Measurements from ENCODE around the gene ADGRV1.

Gene ADGRV1

DNA sequence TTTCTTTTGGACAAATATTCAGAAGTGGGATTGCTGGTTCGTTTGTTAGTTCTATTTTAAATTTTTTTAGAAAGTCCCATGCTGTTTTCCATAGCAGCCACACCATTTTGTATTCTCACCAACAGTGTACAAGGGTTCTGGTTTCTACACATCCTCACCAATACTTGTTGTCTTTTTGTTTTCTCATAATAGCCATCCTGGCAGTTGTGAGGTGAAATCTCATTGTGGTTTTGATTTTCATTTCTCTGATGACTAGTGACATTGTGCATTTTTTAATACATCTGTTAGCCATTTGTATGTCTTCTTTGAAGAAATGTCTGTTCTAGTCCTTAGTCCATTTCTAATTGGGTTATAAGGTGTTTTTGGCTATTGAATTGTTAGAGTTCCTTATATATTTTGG lies 610.3 kb downstream of the ADGRV1 start:
- no peaks in the 10 kb centered on the region for H3K9me2 ChIP-seq (replicated peaks; ENCODE audit: control insufficient read depth, low read length)
- no peaks in the 10 kb centered on the region for H3K9me3 ChIP-seq (ENCODE audit: control insufficient read depth, insufficient read depth, low read length)
- H3F3A ChIP-seq (ENCODE audit: control insufficient read depth, insufficient read depth): no peaks in the 10 kb centered on the region
- no peak overlapping the region for H3K4me3 ChIP-seq (ENCODE audit: low read length)
- no peaks in the 10 kb centered on the region for H3K27me3 ChIP-seq (ENCODE audit: control insufficient read depth, low read length)
- H3K27ac ChIP-seq (ENCODE audit: low read depth, low read length): no peak overlapping the region
- H4K20me1 ChIP-seq (ENCODE audit: control insufficient read depth, insufficient read depth, low read depth, low read length): no peaks in the 10 kb centered on the region
- H3K4me2 ChIP-seq (ENCODE audit: low read length): no peak overlapping the region
- TF ChIP-seq EZH2phosphoT487 (IDR thresholded peaks at IDR 0.05; ENCODE audit: borderline replicate concordance, low read length): no peak
- TF ChIP-seq, protein P1, sequence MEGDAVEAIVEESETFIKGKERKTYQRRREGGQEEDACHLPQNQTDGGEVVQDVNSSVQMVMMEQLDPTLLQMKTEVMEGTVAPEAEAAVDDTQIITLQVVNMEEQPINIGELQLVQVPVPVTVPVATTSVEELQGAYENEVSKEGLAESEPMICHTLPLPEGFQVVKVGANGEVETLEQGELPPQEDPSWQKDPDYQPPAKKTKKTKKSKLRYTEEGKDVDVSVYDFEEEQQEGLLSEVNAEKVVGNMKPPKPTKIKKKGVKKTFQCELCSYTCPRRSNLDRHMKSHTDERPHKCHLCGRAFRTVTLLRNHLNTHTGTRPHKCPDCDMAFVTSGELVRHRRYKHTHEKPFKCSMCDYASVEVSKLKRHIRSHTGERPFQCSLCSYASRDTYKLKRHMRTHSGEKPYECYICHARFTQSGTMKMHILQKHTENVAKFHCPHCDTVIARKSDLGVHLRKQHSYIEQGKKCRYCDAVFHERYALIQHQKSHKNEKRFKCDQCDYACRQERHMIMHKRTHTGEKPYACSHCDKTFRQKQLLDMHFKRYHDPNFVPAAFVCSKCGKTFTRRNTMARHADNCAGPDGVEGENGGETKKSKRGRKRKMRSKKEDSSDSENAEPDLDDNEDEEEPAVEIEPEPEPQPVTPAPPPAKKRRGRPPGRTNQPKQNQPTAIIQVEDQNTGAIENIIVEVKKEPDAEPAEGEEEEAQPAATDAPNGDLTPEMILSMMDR (IDR thresholded peaks at IDR 0.05; ENCODE audit: low read depth, low read length, poor library complexity, severe bottlenecking): no peak
- no peaks in the 10 kb centered on the region for H3K79me2 ChIP-seq (ENCODE audit: control insufficient read depth, low read length)
- H3K36me3 ChIP-seq (ENCODE audit: control insufficient read depth, low read length): no peaks in the 10 kb centered on the region
- no peaks in the 10 kb centered on the region for H3K4me1 ChIP-seq (ENCODE audit: control insufficient read depth, low read length)

DNA sequence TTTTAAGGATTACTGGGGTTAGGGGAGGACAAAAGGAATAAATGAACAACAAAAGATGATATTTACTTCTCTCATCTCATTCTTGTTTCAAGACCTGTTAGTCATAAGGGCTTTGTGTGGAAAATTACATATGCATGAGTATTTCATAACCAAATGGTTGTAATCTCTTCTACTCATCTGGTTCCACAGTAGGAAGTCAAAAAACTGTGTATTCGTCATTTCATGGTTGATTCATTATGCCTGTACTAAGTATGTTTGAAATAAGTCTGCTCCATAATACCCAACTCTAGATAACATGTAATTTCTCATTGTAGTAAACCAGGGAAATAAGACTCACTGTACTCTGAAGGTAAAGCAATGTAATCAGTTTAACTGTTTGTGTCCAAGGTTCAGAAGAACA lies 611.7 kb downstream of the ADGRV1 start:
- no peaks in the 10 kb centered on the region for H4K20me1 ChIP-seq (ENCODE audit: control insufficient read depth, insufficient read depth, low read depth, low read length)
- H3K36me3 ChIP-seq (ENCODE audit: control insufficient read depth, low read length): no peaks in the 10 kb centered on the region
- no peaks in the 10 kb centered on the region for H3K9me3 ChIP-seq (ENCODE audit: control insufficient read depth, insufficient read depth, low read length)
- H3K27ac ChIP-seq (ENCODE audit: low read depth, low read length): no peak overlapping the region
- H3K4me3 ChIP-seq (ENCODE audit: low read length): no peak overlapping the region
- H3K4me2 ChIP-seq (ENCODE audit: low read length): no peak overlapping the region
- no peaks in the 10 kb centered on the region for H3K79me2 ChIP-seq (ENCODE audit: control insufficient read depth, low read length)
- H3F3A ChIP-seq (ENCODE audit: control insufficient read depth, insufficient read depth): no peaks in the 10 kb centered on the region
- no peaks in the 10 kb centered on the region for H3K9me2 ChIP-seq (replicated peaks; ENCODE audit: control insufficient read depth, low read length)
- no peaks in the 10 kb centered on the region for H3K27me3 ChIP-seq (ENCODE audit: control insufficient read depth, low read length)
- TF ChIP-seq, protein P1 (IDR thresholded peaks at IDR 0.05; ENCODE audit: low read depth, low read length, poor library complexity, severe bottlenecking): no peak
- TF ChIP-seq EZH2phosphoT487 (IDR thresholded peaks at IDR 0.05; ENCODE audit: borderline replicate concordance, low read length): no peak
- H3K4me1 ChIP-seq (ENCODE audit: control insufficient read depth, low read length): no peaks in the 10 kb centered on the region

DNA sequence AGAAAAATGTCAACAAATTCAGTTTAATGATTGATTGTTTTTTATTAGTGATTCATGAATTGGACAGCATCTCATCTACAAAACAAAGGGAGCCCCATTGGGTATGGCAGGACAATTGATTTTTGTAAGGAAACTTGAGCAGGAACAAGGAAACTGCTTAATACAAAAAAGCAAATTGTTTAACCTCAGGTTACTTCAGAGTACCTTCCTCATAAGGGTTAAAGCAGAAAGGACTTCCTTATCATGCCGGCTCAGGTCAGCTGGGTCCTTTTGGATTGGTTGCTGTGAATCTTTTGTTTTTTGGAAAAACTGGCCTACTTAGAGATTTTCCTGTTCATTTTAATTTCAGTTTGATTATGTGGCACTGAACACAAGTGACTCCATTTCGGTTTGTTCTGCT lies 612.7 kb downstream of the ADGRV1 start:
- Histone ChIP-seq H3K79me2 (ENCODE audit: control insufficient read depth, low read length) (no peaks in the 10 kb centered on the region), H3K4me1 (ENCODE audit: control insufficient read depth, low read length) (0 out of 2 replicates have a peak, but pooled peaks cover under 1% of the 10 kb centered on the region), H4K20me1 (ENCODE audit: control insufficient read depth, insufficient read depth, low read depth, low read length) (no peaks in the 10 kb centered on the region), H3K9me3 (ENCODE audit: control insufficient read depth, insufficient read depth, low read length) (no peaks in the 10 kb centered on the region), H3F3A (ENCODE audit: control insufficient read depth, insufficient read depth) (no peaks in the 10 kb centered on the region), H3K27ac (ENCODE audit: low read depth, low read length) (no peak overlapping the region), H3K9me2 (replicated peaks; ENCODE audit: control insufficient read depth, low read length) (no peaks in the 10 kb centered on the region), H3K36me3 (ENCODE audit: control insufficient read depth, low read length) (no peaks in the 10 kb centered on the region), H3K27me3 (ENCODE audit: control insufficient read depth, low read length) (peaks cover 5% of the 10 kb centered on the region; the same call in 1 of the 2 replicates), H3K4me2 (ENCODE audit: low read length) (no peak overlapping the region), H3K4me3 (ENCODE audit: low read length) (no peak overlapping the region)
- TF ChIP-seq, protein P1 (IDR thresholded peaks at IDR 0.05; ENCODE audit: low read depth, low read length, poor library complexity, severe bottlenecking): no peak
- TF ChIP-seq EZH2phosphoT487 (IDR thresholded peaks at IDR 0.05; ENCODE audit: borderline replicate concordance, low read length): no peak

Measured in DOHH2 (cell line).